Activated CD4-positive, alpha-beta T cell treated with anti-CD3 and anti-CD28 coated beads, Interleukin-10, Interleukin-2, amounts not matched to agents 100 ng/mL and 50 ng/mL, durations not matched to agents 16 hours and 8 hours (primary cell): ENCODE data around the gene COBL.

ENCODE experiments used
- DNase-seq: peaks from one replicate; pipeline ENCODE4 v3.0.0-alpha.2; 2020

COBL gene

DNA sequence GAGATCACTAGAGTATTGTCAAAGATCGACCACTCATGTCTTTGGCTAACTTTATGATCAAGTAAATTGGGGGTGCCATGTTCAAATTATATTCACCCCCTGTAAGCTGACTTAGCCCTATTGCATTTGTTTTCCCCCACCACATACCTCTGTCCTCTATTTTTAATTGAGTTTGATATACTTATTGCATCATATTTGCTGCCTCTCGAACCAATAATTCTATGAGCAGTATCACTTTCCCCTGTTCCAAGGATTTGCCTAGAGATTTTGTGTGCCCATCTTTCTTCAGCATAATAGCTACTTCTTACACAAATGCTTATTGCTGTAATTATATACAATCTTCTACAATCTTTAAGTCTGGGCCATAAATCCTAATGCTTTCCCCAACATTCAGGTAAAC, 245.2 kb downstream of the COBL start:
- DNase-seq: no peak

DNA sequence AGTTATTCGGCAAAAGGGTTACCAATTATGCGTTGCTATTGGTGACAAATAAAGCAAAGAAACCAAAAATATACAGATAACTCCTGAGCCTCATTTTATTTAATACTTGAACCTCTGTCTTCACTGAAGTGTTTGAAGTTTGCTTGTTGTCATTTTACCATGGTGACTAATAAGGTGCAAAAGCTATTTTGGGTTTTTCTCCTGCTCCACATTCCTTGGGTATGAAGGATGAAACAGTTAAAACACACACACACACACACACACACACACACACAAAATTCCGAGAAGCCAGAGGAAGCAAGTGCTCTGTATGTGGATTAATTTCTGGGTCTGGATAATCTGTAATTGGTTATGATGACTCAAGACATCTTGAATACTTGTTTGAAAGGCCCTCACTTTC, 246.5 kb downstream of the COBL start:
- DNase-seq: no peak

DNA sequence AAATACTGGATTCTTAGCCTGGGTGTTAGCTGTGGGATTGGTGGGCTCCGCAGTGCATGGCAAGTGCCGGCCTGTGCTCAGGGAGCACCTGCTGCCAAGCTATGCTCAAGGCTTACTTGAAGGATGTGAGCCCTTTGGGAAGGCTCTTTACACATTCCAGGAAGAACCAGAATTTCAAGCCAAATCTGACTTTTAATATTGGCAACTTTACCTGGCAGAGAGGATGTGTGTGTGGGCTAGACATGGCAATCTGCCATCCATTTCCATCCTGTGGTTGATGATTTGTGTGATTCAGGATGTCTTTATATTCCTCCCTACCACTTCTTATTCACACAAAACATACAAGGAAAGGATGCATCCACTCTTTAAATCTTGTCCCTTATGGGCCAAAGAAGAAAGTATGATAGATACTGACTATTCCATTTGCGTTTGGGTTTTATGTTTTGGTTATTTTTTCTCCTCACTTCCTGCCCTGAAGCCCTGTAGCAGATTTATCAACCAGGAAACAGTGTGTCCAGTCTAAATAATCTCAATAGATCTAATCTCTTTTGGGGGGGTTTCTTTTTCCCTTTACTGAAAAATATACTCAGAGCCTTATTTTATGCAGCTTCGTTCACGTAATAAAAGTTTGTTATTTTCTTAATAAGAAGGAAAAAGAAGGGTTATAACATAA, 247.1 kb downstream of the COBL start:
- no peak for DNase-seq

DNA sequence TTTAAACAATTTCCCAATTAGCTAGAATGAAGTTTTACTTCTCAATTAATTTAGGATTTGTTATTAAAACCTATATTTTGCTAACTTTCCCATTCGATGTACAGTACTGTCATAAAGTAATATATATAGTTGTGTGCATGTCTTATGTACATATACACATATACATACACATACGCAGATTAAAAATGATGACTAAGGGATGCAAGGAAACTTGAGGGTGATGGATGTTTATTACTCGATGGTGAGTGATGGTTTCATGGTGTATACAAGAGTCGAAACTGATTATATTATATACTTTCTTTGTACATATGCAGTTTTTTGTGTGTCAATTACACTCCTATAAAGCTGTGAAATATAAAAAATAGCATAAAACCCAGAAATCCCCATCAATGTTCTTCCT, 248.2 kb downstream of the COBL start:
- no peak for DNase-seq

DNA sequence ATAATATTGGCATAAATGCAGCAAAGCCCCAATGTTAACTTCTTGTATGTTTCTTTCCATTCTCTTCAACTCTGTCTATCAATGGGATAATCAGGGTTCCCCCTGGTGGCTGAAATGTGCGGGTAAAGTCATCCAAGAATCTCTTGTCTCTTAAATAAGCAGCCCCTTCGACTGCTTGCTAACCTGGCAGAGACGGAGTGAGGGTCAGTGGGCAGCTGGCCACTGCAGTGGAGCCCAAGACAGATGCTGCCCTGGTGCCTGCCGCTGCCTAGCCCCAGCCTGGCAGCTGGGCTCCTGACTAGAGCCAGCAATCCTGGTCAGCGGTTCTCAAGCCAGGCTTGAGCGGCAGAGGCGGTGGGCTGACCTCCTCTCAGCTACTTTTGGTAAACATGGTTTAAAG, 248.9 kb downstream of the COBL start:
- peak; percentile 56 for DNase-seq

DNA sequence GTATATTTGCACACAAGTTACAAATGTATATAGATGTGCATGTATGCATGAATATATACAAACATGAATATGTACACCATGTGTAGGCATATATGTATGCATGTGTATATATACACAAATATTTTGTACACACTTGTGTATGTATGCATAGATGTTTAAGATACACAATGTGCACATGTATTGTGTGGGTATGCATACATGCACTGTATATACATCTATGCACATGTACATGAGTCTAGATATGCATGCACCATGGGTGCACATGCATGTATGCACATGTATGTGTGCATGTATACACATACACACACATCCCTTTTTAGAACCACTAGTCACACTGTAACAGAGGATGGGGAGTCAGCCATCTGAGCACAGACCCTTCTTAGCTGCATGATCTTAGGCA, 249.4 kb downstream of the COBL start:
- DNase-seq: no peak

DNA sequence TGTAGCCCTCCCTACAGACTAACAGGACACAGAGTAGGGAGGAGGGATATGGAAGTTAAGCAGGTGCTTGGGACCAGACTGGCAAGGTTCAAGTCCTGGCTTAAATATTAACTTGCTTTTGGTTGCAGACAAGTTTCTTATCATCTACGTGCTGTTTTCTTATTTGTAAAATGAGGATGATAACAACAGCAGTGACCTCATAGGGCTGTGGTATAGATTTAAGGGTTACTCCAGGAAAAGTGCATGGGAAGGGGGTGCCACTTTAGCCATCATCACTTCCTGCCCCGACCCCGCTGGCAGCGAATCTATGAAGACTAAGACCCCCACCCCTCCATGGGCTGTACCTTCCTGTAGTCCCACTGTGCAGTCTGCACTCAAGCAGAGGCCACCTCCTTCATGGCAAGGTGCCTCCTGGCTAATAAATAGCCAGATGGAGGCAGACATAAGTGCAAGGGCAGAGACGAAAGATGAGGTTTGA, 250.2 kb downstream of the COBL start:
- no peak for DNase-seq

DNA sequence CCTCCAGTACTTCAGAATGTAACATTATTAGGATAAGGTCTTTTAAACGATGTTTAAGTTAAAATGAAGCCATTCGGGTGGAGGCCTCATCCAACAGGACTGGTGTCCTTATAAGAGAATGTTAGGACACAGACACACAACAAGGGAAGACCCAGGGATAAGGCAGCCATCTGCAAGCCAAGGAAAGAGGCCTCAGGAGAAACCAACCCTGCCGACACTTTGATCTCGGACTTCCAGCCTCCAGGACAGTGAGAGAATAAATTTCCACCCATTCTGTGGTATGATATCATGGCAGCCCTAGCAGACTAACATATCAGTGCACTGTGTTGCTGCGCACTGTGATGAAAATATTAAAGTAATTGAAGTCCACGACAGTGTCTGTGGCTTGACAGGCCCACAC, 250.8 kb downstream of the COBL start:
- no peak for DNase-seq

DNA sequence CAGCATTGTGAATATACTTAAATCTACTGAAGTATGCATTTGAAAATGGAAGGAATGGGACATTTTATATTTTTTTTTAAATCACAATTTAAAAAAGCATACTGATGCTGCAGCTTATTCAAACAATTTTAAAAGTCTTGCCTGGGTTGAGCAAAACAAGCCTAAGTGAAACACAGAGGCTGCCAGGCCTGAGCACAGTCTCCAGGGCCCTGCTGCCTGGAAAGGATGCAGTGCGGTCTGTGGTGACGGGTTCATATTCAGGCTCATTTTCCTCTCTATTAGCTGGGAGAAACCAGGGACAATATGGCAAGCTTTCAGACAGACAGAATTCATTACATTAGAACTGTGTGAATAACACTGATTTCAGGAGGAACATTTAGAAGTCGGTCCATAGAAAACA, 251.9 kb downstream of the COBL start:
- DNase-seq: no peak

DNA sequence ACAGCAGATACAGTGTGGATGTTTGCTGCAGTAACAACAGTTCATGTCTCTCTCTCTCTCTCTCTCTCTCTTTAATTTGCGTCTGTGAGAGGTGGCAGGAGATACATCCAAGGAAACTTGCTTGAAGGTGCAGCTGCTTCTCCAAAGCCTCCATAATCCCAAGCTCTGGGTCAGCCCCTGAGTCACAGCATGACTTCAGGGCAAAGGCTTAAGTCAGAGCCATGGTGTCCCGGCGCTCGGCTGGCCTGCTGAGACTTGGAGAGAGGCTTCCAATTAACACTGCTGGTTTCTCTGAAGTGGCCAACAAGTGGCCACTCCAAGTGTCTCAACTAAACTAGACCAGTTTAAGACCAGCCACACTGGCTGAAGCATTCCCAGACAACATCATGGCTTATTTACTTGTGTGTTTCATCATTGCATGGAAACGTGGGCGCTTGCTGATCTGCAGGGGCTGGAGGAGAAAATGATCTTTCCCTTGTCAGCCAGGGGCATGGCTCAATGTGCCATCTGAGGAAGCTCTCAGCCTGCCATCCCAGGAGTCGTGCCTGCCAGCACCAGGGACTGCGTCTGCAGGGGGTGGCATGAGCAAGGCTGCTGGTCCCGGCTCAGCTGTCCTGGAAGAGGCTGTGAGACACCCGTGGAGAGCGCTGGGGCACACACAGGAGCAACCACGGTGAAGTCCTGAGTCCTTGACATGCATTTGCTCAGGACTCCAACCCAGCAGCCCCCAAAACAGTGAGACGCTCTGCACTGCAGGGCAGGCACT, 254.2 kb downstream of the COBL start:
- no peak for DNase-seq

DNA sequence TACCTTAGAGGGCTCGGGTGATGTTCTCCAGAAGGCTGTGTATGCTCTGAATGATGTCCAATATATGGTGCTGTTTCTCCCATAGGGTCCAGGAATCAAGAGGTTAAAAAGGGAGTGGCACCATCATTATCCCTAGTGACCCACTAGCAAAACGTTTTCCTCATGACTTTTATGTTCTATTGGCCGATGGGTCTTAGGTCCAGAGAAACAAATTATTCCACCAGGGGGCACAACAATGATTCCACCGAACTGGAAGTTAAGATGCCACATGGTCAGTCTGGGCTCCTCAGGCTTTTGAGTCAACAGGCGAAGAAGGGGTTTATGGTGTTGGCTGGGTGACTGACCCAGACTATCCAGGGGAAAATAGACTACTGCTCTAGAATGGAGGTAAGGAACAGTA, 256.1 kb downstream of the COBL start:
- DNase-seq: peak; percentile 9

DNA sequence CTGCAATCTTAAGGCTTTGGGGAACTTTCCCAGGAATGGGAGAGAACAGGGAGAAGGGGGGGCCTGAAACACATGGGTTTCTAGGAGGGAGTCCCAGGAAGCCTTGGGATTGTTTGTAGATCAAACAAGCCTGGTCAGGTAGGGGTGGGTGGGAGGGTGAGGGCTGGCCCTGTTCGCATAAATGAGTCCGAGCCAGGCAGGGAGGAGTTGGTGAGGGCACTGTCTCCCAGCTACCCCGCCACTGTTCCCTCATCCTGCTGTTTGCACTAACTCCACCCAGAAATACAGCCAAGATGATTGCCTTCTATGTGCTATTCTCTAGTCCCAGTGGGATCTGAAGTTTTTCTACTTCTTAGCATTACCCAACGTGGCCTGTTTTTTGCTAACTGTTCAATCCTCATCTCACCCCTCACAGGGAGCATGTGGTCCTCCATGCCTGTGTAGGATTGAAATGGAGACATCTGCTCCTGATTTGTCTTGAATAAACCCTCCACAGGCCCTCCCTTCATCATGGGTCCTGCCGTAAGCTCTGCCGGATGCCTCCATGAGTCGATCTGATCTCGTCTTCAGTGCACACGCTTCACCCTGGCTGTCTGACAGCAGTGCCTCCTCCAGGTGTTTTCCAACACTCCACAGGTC, 257.0 kb downstream of the COBL start:
- no peak for DNase-seq

DNA sequence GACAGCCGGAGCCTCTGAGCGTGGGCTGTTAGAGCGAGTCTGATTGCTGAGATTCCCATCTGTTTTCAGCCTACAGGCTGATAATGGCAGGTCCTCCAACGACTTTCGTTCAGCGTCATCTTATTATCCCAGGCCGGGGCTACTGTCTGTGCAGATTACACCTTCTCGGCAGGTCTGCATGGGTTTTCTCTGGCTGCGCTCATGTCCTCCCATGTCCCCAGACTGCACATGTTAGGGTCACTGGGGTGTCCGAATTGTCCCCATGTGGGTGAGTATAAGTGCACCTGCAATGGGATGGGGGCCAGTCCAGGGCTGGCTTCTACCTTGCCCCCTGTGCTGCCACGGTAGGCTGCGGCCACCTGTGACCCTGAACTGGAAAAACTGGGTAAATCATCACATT, 257.8 kb downstream of the COBL start:
- DNase-seq: no peak

DNA sequence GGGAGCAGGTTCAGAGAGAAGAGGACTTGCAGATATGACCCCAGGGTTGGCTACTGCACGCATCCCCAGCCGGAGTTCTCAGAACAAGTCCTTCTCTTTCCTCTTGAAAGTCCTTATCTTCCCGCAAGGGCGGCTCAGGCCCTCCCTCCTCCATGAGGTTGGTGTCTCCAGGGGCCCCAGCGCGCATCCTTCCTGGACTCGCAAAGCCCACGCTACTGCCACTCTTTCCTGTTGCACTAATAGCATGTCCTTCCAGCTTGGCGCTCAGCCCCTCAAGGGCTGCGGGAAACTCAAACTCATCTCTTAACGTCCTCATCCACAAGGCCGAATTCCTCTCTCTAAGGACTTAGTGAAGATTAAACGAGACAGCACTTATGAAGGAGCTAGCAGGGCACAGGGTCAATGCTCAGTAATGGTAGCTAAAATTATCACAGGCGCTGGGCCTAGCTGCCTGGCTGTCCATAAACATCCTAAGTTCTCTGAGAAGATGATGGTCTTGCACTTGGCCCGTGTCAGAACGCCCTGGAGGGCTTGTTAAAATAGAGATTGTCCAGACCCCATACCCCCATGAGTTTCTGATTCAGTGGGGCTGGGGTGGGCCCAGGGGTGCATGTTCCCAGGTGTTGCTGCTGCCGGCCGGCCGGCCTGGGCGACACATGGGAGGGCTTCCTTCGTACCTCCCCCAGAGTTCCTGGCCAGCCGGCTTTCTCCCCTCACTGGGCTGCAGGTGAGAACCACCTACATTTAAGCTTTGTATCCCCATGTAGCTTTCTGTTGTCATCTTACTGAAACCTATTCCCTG, 261.4 kb downstream of the COBL start:
- no peak for DNase-seq

DNA sequence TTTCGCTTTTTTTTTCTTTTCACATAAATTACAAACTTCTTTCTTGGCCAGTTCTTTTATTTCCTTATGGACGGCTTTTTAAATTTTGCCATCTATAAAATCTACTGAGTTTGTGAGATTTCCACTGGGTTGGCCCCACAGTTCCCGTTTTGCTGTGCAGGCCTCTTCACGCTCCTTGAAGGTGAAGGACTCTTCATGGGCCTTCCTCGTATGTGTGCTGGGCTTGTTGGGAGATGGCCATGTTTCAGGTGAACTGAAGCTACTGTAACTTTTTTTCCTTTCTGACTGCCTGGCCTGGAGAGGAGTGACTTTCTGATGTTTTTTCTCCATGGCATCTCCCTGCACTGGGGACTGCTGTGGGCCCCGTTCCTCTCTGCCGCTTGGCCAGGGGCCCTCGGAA, 262.4 kb downstream of the COBL start:
- DNase-seq: no peak

DNA sequence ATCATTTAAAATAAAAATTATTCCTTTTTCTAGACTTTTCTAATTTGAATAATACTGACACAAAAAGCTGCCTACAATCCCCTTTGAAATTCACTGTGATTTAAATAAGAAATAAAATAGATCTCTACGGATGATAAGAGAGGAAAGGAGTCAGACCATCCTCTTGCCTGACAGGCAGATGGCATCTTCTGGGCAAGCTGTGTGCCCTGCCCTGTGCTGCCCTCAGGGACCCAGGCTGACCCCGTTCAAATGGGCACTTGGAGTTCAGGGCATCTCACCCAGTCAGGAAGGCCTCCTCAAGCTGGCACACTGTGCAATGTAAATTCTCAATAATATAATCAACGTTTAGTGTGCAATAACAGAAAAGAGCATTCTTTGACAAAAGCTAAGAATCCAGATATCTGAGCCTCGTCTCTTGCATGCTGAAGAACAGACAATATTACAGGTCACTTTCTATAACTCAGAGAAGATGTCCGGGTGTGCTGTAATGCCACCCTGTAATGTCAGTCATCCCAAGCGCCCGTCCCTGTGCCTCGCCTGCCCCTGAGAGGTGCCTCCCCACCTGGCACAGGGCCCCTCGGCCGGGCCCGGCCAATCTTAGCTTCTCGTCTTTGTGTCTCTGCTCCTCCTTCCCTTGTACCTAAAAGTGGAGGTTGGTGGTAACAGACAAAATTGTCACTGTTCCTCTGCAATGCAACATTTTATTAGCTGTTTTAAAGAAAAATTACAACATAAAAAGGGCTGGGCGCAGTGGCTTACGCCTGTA, 263.3 kb downstream of the COBL start:
- DNase-seq: no peak

DNA sequence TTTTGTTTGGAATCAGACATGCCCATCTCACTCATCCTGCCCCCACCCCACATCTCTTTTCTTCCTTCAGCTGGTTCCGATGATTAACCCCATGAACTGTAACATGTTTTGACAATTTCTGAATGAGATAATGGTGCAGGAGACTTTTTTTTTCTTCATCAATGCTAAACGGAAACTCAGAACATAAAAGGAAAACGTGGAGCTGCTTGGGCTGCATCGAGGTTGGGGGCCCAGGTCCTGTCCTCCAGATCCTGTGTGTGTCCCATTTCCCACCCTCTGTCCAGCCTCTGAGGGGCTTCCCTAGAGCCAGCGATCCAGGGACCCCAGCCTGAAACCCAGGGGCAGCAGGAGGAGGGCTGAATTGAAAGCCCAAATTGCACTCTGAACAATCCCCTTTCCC, 270.1 kb downstream of the COBL start:
- DNase-seq: no peak

DNA sequence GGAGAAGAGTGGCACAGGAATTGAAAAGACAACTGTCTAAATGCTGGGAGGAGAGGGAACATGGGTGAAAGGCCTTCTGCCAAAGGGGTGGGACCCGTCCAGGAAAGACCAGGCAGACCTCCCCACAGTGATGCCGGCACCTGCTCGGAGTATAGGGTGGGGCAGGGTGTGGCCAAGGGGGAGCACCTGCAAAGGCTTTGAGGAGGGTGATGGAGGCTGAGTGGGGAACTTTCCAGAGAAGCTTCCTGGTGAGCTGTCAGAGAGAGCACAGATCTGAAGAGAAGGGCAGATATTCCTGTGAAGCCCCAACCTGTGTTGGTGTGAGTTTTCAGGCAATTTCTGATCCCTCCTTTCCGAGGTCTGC, 270.5 kb downstream of the COBL start:
- no peak for DNase-seq

DNA sequence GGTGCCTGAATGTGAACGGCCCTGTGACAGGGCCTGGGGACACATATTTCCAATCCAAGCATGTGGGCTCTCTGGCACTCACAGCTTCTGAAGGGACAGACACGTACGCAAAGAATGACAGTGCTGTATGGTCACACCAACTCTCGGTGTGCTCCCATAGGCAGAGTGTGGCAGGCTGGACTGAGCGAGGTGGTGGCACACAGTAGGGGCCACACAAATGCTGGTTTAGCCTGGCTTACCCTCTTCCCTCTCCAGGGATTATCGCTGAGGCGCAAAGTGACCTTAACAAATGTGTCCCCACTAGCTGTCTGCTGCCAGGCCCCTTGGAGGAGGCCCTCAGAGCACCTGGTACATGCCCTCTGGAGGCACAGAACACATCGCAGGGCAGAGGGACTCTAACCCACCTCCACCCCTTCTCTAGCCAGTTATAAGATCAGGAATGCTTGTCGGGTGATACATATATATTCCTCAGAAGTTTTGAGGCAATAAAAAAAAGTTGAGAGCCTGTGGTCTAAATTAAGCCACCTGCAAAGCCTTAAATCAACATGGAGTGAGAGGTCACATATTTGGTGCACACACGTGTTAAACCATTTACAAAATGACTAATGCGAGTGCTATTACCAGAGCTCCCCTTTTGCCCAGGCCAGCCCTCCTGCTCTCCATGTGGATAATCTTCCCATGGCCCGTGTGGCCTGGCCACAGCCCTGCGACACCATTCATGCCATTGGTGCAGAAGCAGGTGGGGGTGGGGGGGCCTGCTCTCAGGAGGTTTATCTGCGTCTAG, 271.1 kb downstream of the COBL start:
- no peak for DNase-seq

DNA sequence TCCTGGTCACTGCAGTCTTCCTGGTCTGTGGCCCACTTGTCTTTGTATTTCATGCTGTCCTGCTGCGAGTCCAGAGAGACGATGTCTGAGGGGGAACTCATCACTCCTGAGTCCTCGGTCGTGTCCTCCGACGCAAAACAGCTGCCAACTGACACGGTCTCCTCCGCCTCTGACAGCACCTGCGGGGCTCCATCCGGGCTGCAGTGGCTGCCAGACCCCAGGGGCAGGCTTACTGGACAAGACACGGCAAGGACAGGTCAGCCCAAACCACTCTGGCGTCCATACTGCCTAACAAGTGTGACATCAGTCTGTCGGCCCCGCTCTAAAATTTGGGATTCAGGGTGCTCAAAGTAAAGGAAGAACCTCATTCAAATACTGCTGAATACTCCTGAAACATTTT, 273.1 kb downstream of the COBL start:
- no peak for DNase-seq

DNA sequence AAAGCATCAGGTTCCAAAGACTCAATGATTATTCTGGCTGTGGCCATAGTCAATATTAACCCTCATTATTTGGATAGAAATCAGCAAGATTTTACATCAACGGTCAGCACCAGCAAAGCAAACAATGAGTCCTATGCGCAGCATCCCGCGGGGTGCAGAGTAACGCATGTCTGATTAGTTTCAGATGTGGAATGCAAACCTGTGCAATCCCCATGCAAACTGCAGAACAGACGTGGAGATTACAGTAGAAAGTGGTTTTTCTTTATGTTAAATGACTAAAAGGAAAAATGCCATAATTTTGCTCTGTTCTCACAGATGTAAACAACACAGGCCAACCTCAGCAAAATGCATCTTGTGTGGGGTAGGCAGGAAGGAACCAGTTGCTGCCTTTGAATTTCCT, 275.8 kb downstream of the COBL start:
- no peak for DNase-seq

DNA sequence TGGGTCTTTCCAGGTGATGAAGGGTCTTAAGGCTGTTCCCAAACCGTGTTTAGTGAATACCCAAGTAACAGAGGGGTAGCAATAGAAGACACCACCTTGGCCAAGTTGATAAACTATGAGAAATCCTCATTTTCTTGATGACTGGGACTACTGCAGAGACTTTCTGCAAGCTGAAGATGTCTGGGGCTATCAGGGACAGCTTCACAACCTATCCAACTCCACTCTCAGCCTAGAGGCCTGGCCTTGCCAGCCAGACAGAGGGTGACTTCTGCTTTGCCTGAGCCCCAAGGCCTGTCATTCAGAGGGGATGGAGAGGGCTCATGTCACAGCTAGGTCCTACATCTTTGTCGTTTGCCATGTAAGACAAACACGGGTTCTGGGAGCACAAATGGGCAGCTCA, 278.0 kb downstream of the COBL start:
- no peak for DNase-seq
